Epithelial cell of proximal tubule (primary cell): ENCODE data around the gene RIOX2. TPM values are rescaled to one million over a fixed set of nuclear protein-coding genes. Genes with fewer than 3 reads are reported as not detected.

Source experiments
- DNase-seq: peaks from one replicate; pipeline ENCODE4 v3.0.0-alpha.2; 2011; ENCODE audit warnings: low read depth
- H3K4me3 ChIP-seq: 2 replicates; pipeline ENCODE4 v1.5.1; 2011; ENCODE audit warnings: low read depth, mild to moderate bottlenecking, low read length
- total RNA-seq: library from RNA; depleted of rRNA; stranded (reverse); fragments of >200 nt; gene quantifications from 2 replicates; pipeline ENCODE4 v1.2.3, GENCODE V29; 2015
- TF ChIP-seq, protein P1 (sequence below): conservative IDR thresholded peaks from 2 replicates; pipeline ENCODE4 v1.5.1; 2012; ENCODE audit warnings: low read depth, mild to moderate bottlenecking, low read length

The RIOX2 gene
- total RNA-seq, 1 donor from 2014 or later, result 15.6 TPM

DNA sequence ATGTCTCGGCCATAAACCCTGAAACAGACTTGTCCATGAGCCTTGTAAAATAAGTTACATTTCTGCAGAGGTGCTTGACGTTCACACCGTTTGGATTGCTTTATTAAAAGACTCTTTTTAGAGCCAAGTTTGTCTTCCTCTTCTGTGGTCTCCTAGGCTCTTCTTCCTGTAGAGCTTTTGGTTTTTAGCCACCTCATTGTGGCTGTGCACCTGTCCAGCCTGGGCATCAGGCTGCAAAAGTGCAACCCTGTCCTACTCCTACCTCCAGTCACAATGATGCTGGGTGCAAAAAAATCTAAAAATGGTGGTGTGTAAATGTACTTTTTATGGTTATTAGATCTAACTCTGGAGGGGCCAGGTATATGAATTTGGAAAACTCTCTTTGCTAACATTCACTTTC is 2.8 kb upstream of the RIOX2 start:
- H3K4me3 ChIP-seq, result no peak overlapping the region
- TF ChIP-seq, protein P1, sequence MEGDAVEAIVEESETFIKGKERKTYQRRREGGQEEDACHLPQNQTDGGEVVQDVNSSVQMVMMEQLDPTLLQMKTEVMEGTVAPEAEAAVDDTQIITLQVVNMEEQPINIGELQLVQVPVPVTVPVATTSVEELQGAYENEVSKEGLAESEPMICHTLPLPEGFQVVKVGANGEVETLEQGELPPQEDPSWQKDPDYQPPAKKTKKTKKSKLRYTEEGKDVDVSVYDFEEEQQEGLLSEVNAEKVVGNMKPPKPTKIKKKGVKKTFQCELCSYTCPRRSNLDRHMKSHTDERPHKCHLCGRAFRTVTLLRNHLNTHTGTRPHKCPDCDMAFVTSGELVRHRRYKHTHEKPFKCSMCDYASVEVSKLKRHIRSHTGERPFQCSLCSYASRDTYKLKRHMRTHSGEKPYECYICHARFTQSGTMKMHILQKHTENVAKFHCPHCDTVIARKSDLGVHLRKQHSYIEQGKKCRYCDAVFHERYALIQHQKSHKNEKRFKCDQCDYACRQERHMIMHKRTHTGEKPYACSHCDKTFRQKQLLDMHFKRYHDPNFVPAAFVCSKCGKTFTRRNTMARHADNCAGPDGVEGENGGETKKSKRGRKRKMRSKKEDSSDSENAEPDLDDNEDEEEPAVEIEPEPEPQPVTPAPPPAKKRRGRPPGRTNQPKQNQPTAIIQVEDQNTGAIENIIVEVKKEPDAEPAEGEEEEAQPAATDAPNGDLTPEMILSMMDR, result no peak
- no peak for DNase-seq

GRCh38 chr3:97972976-97973375 is 745 bp upstream of the RIOX2 start:
- TF ChIP-seq, protein P1, result no peak

GRCh38 chr3:97970956-97971620 is 1.1 kb downstream of the RIOX2 start:
- TF ChIP-seq, protein P1, result no peak
- DNase-seq, result no peak
- H3K4me3 ChIP-seq, result peak overlapping the region; percentile 75

More at GRCh38 chr3:97972976-97973375, 745 bp upstream of the RIOX2 start:
- peak overlapping the region; percentile 75 for H3K4me3 ChIP-seq
- DNase-seq, result no peak

GRCh38 chr3:97970156-97970555 is 2.1 kb downstream of the RIOX2 start:
- no peak overlapping the region for H3K4me3 ChIP-seq
- no peak for DNase-seq
- TF ChIP-seq, protein P1, result no peak

DNA sequence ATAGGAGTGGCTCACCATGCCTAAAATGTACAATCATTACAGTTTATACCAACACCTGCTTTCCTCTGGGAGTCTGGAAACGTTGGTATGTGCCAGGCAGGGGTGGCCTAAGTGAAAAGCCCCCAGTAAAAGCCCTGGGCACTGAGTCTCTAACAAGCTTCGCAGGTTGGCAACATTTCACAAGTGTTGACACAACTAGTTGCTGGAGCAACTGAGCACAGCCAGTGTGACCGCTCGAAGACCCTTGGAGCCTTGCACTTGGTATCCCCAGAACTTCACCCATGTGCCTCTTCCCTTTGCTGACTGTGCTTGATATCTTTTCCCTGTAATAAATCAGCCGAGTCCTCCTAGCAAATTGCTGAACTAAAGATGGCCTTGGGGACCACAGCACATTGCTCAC is 2.7 kb downstream of the RIOX2 start:
- DNase-seq, result no peak
- TF ChIP-seq, protein P1, result no peak
- H3K4me3 ChIP-seq, result no peak overlapping the region

DNA sequence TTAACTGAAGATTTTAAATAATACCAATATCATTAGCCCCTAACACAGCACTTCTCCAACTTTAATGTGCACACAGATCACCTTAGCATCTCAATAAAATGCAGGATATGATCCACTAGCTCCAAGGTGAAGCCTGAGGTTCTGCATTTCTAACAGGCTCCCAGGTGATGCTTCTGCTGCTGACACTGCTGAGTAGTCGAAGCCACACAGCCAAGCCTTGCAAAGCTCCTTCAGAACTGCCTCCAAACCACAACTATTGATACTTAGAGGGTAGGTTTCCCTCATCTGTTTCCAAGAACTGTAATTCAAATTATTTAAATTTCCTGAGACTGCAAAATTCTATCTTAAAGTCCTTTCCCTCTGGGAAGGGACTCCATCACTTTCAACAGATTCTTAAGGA is 3.9 kb downstream of the RIOX2 start:
- H3K4me3 ChIP-seq, result no peak overlapping the region
- TF ChIP-seq, protein P1, result no peak
- DNase-seq, result no peak

DNA sequence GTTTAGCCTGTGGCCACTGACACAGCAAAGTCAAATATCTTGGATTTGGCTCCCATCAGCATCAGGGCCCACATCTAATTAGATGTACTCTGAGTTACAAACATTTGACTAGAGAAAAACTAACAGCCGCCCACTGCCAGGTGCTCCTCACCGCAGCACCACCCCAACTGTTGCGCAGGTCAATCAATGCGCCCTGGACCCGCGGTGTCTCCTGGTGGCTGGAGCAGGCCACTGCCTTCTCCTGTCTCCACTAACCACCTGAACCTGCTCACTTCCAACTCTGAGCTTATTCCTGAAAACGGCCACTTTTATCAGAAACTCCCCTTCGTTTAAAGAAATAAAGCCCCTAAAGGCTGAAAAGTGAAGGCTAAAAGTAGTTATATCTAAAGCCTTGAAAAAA is 4.3 kb downstream of the RIOX2 start:
- H3K4me3 ChIP-seq, result no peak overlapping the region
- TF ChIP-seq, protein P1, result peak; percentile 33
- no peak for DNase-seq
